H1 (cell line): Measurements from ENCODE around the gene RXFP4. TPM values are rescaled to one million over a fixed set of nuclear protein-coding genes. Genes with fewer than 3 reads are reported as not detected.
A peak's percentile ranks its signal among the peaks of the same experiment; 100 is the strongest.

Experiments used
- CTCF ChIA-PET: fragments of 300-600 bp; sonication (Branson Sonifier 250); formaldehyde crosslinking; loops from one replicate; lab custom pipeline; 2021; ENCODE audit not compliant: partially characterized antibody; lab: Charles Lee
- POLR2A ChIA-PET: fragments of 300-600 bp; sonication (Branson Sonifier 250); formaldehyde crosslinking; loops from one replicate; lab custom pipeline; 2021; ENCODE audit warnings: inconsistent platforms; ENCODE audit not compliant: partially characterized antibody; lab: Charles Lee
- DNase-seq, 2 experiments: peaks; one replicate each; pipeline versions ENCODE4 v3.0.0 to v3.0.0-alpha.2; 2010 to 2022; ENCODE audit warnings: low spot score in 2 of 2, low read depth in 1 of 2, mixed read lengths in 1 of 2
- FAIRE-seq: peaks from 2 replicates; lab custom pipeline; 2011; peaks lifted over from hg19 to GRCh38; lab: Jason Lieb, UNC
- H2AFZ ChIP-seq: 2 replicates; pipeline ENCODE4 v1.8.1; 2012; ENCODE audit warnings: low read length, inconsistent platforms
- H2AK5ac ChIP-seq: 2 replicates; pipeline ENCODE4 v1.6.1; 2013; ENCODE audit warnings: low read depth, low read length
- H2BK120ac ChIP-seq: replicated peaks from 2 replicates; pipeline ENCODE3; 2013; ENCODE audit warnings: low read depth, low read length, inconsistent platforms
- H2BK12ac ChIP-seq: 2 replicates; pipeline ENCODE4 v1.6.1; 2013; ENCODE audit warnings: low read depth, low read length
- H2BK15ac ChIP-seq: 2 replicates; pipeline ENCODE4 v1.6.1; 2013; ENCODE audit warnings: low read length
- H2BK20ac ChIP-seq: 2 replicates; pipeline ENCODE4 v1.6.1; 2013; ENCODE audit warnings: low read length
- H2BK5ac ChIP-seq: 2 replicates; pipeline ENCODE4 v1.6.1; 2013; ENCODE audit warnings: low read depth, low read length
- H3K14ac ChIP-seq: 2 replicates; pipeline ENCODE4 v1.6.1; 2013; ENCODE audit warnings: inconsistent platforms; ENCODE audit not compliant: insufficient read length
- H3K18ac ChIP-seq: 2 replicates; pipeline ENCODE4 v1.6.1; 2013; ENCODE audit warnings: low read length; ENCODE audit errors: extremely low read depth
- H3K23ac ChIP-seq: 2 replicates; pipeline ENCODE4 v1.6.1; 2013; ENCODE audit warnings: inconsistent platforms; ENCODE audit not compliant: insufficient read length
- H3K23me2 ChIP-seq: 2 replicates; pipeline ENCODE4 v1.6.1; 2013; ENCODE audit warnings: low read depth, low read length
- H3K27ac ChIP-seq: 2 replicates; pipeline ENCODE4 v1.6.1; 2011; ENCODE audit warnings: low read depth, low read length, inconsistent platforms
- H3K27me3 ChIP-seq, 4 experiments: replicated peaks in 1 of 4; 1 replicate in 1 of 4; 2 replicates in 3 of 4; pipeline versions ENCODE4 v1.6.1 to v1.8.1; 2011 to 2013; ENCODE audit warnings: low read length in 3 of 4, mild to moderate bottlenecking in 3 of 4, inconsistent platforms in 2 of 4, mixed read lengths in 2 of 4, moderate library complexity in 1 of 4; ENCODE audit not compliant: control insufficient read depth in 3 of 4, insufficient read depth in 3 of 4; ENCODE audit errors: extremely low read depth in 1 of 4
- H3K36me3 ChIP-seq, 4 experiments: 2 replicates each; pipeline versions ENCODE4 v1.6.1 to v1.8.1; 2011 to 2013; ENCODE audit warnings: mild to moderate bottlenecking in 4 of 4, low read length in 3 of 4, moderate library complexity in 2 of 4, control low read depth in 1 of 4, inconsistent platforms in 1 of 4; ENCODE audit not compliant: insufficient read depth in 4 of 4, control insufficient read depth in 2 of 4
- H3K4ac ChIP-seq: replicated peaks from 2 replicates; pipeline ENCODE3; 2013; ENCODE audit warnings: low read length, low read depth, mixed read lengths, inconsistent platforms; ENCODE audit not compliant: insufficient read length
- H3K4me1 ChIP-seq, 4 experiments: replicated peaks in 1 of 4; 1 replicate in 1 of 4; 2 replicates in 3 of 4; pipeline versions ENCODE4 v1.6.1 to v1.8.1; 2011 to 2013; ENCODE audit warnings: low read length in 3 of 4, inconsistent platforms in 2 of 4, mixed read lengths in 1 of 4; ENCODE audit not compliant: insufficient read depth in 4 of 4, control insufficient read depth in 3 of 4
- H3K4me2 ChIP-seq, 2 experiments: 2 replicates each; pipeline versions ENCODE4 v1.6.1 to v1.8.1; 2011 to 2013; ENCODE audit warnings: low read depth in 2 of 2, low read length in 2 of 2, control low read depth in 1 of 2, inconsistent platforms in 1 of 2, mild to moderate bottlenecking in 1 of 2; ENCODE audit not compliant: insufficient read depth in 1 of 2
- H3K4me3 ChIP-seq, 4 experiments: fragments of 200-600, 300-600 bp in 1 of 4; sonication (generic), shearing (Covaris generic), sonication (Bioruptor Twin) in 1 of 4; 2 replicates each; pipeline versions ENCODE4 v1.5.1 to v1.8.1; 2011 to 2016; ENCODE audit warnings: low read length in 4 of 4, low read depth in 3 of 4, control low read depth in 2 of 4, inconsistent platforms in 2 of 4, mild to moderate bottlenecking in 2 of 4, mixed read lengths in 1 of 4, moderate library complexity in 1 of 4; ENCODE audit not compliant: insufficient read depth in 2 of 4; ENCODE audit errors: extremely low read depth in 1 of 4
- H3K56ac ChIP-seq: replicated peaks from 2 replicates; pipeline ENCODE3; 2013; ENCODE audit warnings: low read depth, mild to moderate bottlenecking, mixed read lengths, low read length, inconsistent platforms; ENCODE audit not compliant: insufficient read length
- H3K79me1 ChIP-seq: 2 replicates; pipeline ENCODE4 v1.6.1; 2013; ENCODE audit warnings: low read depth, low read length, control low read depth
- H3K79me2 ChIP-seq, 2 experiments: 2 replicates each; pipeline versions ENCODE4 v1.6.1 to v1.8.1; 2012 to 2013; ENCODE audit warnings: low read length in 2 of 2, mild to moderate bottlenecking in 2 of 2, inconsistent platforms in 1 of 2; ENCODE audit not compliant: insufficient read depth in 2 of 2, control insufficient read depth in 1 of 2
- H3K9ac ChIP-seq, 4 experiments: replicated peaks in 1 of 4; 1 replicate in 1 of 4; 2 replicates in 3 of 4; pipeline versions ENCODE4 v1.6.1 to v1.8.1; 2011 to 2013; ENCODE audit warnings: low read depth in 3 of 4, low read length in 3 of 4, control low read depth in 2 of 4, mild to moderate bottlenecking in 2 of 4, moderate library complexity in 2 of 4, inconsistent platforms in 1 of 4; ENCODE audit errors: extremely low read depth in 1 of 4
- H3K9me3 ChIP-seq, 2 experiments: 2 replicates each; pipeline versions ENCODE4 v1.6.1 to v1.8.1; 2012 to 2013; ENCODE audit warnings: mild to moderate bottlenecking in 2 of 2, moderate library complexity in 2 of 2, control low read depth in 1 of 2, inconsistent platforms in 1 of 2, low read depth in 1 of 2, low read length in 1 of 2, mixed read lengths in 1 of 2; ENCODE audit not compliant: insufficient read depth in 2 of 2
- H4K20me1 ChIP-seq, 2 experiments: replicated peaks in 1 of 2; 2 replicates each; pipeline versions ENCODE3 to v1.8.1; 2011 to 2013; ENCODE audit warnings: inconsistent platforms in 2 of 2, low read length in 2 of 2, mild to moderate bottlenecking in 1 of 2; ENCODE audit not compliant: insufficient read depth in 2 of 2, control insufficient read depth in 1 of 2
- H4K5ac ChIP-seq: 2 replicates; pipeline ENCODE4 v1.6.1; 2013; ENCODE audit warnings: low read length, low read depth, mixed read lengths, inconsistent platforms; ENCODE audit not compliant: insufficient read length
- H4K8ac ChIP-seq: 2 replicates; pipeline ENCODE4 v1.8.0; 2013; ENCODE audit warnings: mild to moderate bottlenecking, moderate library complexity, low read length, inconsistent platforms; ENCODE audit not compliant: insufficient read depth; ENCODE audit errors: extremely low read depth
- H4K91ac ChIP-seq: replicated peaks from 2 replicates; pipeline ENCODE3; 2013; ENCODE audit warnings: low read length, mixed read lengths, inconsistent platforms; ENCODE audit not compliant: insufficient read length
- CTCF ChIP-seq, 3 experiments: IDR thresholded peaks; 1 replicate in 2 of 3; 2 replicates in 1 of 3; pipeline versions ENCODE4 v1.5.1 to v1.6.1; 2011; ENCODE audit warnings: low read length in 3 of 3, mild to moderate bottlenecking in 3 of 3, inconsistent platforms in 2 of 3, low read depth in 1 of 3, moderate library complexity in 1 of 3; ENCODE audit not compliant: insufficient read depth in 1 of 3; ENCODE audit errors: control extremely low read depth in 1 of 3
- FOSL1 ChIP-seq: IDR thresholded peaks from 2 replicates; pipeline ENCODE4 v1.6.1; 2011; ENCODE audit warnings: mild to moderate bottlenecking, low read depth, low read length, moderate library complexity; ENCODE audit not compliant: insufficient read depth
- RAD21 ChIP-seq, 2 experiments: IDR thresholded peaks in 1 of 2; conservative IDR thresholded peaks in 1 of 2; 2 replicates each; pipeline ENCODE4 v1.6.1; 2011; ENCODE audit warnings: low read depth in 2 of 2, low read length in 2 of 2, improper control_type of control experiment in 1 of 2, inconsistent platforms in 1 of 2, mild to moderate bottlenecking in 1 of 2, moderate library complexity in 1 of 2
- RFX5 ChIP-seq: IDR thresholded peaks from 2 replicates; pipeline ENCODE4 v1.6.1; 2011; ENCODE audit warnings: low read depth, low read length, improper control_type of control experiment, borderline replicate concordance
- WGBS, 2 experiments: shearing (Covaris generic) in 1 of 2; methylation state at CpG; one replicate each; pipeline versions ENCODE4 v1.1.6 to v1.1.7; 2013 to 2015; ENCODE audit warnings: low lambda C conversion rate in 2 of 2, mixed read lengths in 2 of 2, inconsistent platforms in 1 of 2, low coverage in 1 of 2, missing lambda C conversion rate in 1 of 2; ENCODE audit not compliant: insufficient replicate concordance in 2 of 2, insufficient coverage in 1 of 2, insufficient read length in 1 of 2; ENCODE audit errors: extremely low coverage in 1 of 2, missing lambda C conversion rate in 1 of 2; 5-methylcytosine and 5-hydroxymethylcytosine counted together
- polyA plus RNA-seq, 7 experiments: library from polyadenylated mRNA; depleted of rRNA in 3 of 7; stranded (reverse) in 5 of 7; unstranded in 2 of 7; fragments of >200 nt in 5 of 7; fragments of 200-250 nt in 2 of 7; gene quantifications; 1 replicate in 5 of 7; 2 replicates in 1 of 7; 4 replicates in 1 of 7; pipeline versions ENCODE4 v1.2.1 to v1.2.3, GENCODE V29; 2011 to 2013; ENCODE audit warnings: missing spikeins in 2 of 7, mixed read lengths in 2 of 7
- total RNA-seq: library from RNA; stranded (reverse); fragmentation: NEBNext Ultra II Directional; extraction: Animal tissue kit (Norgen Biotek cat#: 25700); gene quantifications from 2 replicates; pipeline ENCODE4 v1.2.1, GENCODE V29; 2021

The RXFP4 gene
- total and polyA plus RNA-seq, 2 of the 8 experiments (the other 6 are each of a cell fraction or from before 2014, with no cell fraction given) = not detected

GRCh38 chr1:155974208-155975115 lies 33.0 kb downstream of the RXFP4 start:
- 85% methylated on average over 13 of the region's 13 CpGs; no CpG with 5 or more reads in 1 of the 2 experiments for whole genome bisulfite sequencing, 2 experiments
- DNase-seq (no peak), FAIRE-seq (no peak)
- Histone ChIP-seq H3K4me1 (peaks cover 15 to 38% (median 26%) of the 10 kb centered on the region in 4 experiments), H3K4me3 (peak overlapping the region in 2 of 4 experiments; percentile 77 to 96; a peak in 2 of 8 replicates), H3K79me1 (peaks cover 36% of the 10 kb centered on the region), H3K36me3 (peaks cover 0 to 3% (median 0%) of the 10 kb centered on the region in 4 experiments; a peak in 1 of 8 replicates), H2AK5ac (no peak overlapping the region), H3K9ac (no peak overlapping the region; a peak in 1 of 7 replicates), H2BK5ac (0 out of 2 replicates have a peak overlapping the region, but pooled peaks have one; percentile 44), H3K18ac (no peak overlapping the region; the same call in 1 of the 2 replicates), H4K8ac (no peak overlapping the region), H2BK15ac (no peak overlapping the region), H3K4ac (no peak overlapping the region), H3K23me2 (peaks cover 25% of the 10 kb centered on the region), H3K14ac (no peak overlapping the region), H3K27ac (no peak overlapping the region), H3K4me2 (peak overlapping the region; percentile 93 to 99; a peak in 3 of 4 replicates), H3K79me2 (peaks cover 42 to 82% of the 10 kb centered on the region in 2 experiments), H2AFZ (no peak overlapping the region), H4K20me1 (peaks cover 26 to 30% of the 10 kb centered on the region in 2 experiments), H4K91ac (no peak overlapping the region), H2BK120ac (no peak overlapping the region), H3K23ac (no peak overlapping the region), H2BK20ac (no peak overlapping the region), H3K27me3 (no peaks in the 10 kb centered on the region), H2BK12ac (no peak overlapping the region), H4K5ac (no peak overlapping the region), H3K56ac (no peak overlapping the region), H3K9me3 (no peaks in the 10 kb centered on the region)
- no peak for TF ChIP-seq FOSL1
- peak; percentile 12 to 20; a peak in 2 of 4 replicates for TF ChIP-seq RAD21 (IDR thresholded peaks at IDR 0.05 in 1 of 2, conservative IDR thresholded peaks at IDR 0.05 in 1 of 2; ENCODE audit: low read depth in 2 of 2, low read length in 2 of 2)
- TF ChIP-seq RFX5 = no peak
- peak; percentile 14 to 38 (median 22) for TF ChIP-seq CTCF (IDR thresholded peaks at IDR 0.05; ENCODE audit: control extremely low read depth in 1 of 3, insufficient read depth in 1 of 3, low read depth in 1 of 3, low read length in 3 of 3)
- POLR2A ChIA-PET = interaction anchor here (0.9 to 16.7 kb wide), 11 partner anchors 10 to 84 kb away, joined by 3 to 282 read pairs (median 4); partner anchors contain the start of genes ARHGEF2, KHDC4, LAMTOR2 and RXFP4
- CTCF ChIA-PET = interaction anchor here (0.5 to 9.6 kb wide), 26 partner anchors 7 to 730 kb away, joined by 3 to 126 read pairs (median 4); partner anchors contain the start of gene RAB25
